HEK293T (cell line): ENCODE measurements around the gene SETD5.

Experiments
- CTCF ChIA-PET: fragments of 350-600 bp; formaldehyde crosslinking; extraction: SDS; loops from one replicate; lab custom pipeline; 2021; ENCODE audit warnings: antibody characterized with exemption, inconsistent platforms; lab: Yijun Ruan, JAX
- POLR2A ChIA-PET: fragments of 350-600 bp; formaldehyde crosslinking; extraction: SDS; loops from one replicate; lab custom pipeline; 2020; ENCODE audit warnings: antibody characterized with exemption, inconsistent platforms; lab: Yijun Ruan, JAX
- DNase-seq: peaks from one replicate; pipeline ENCODE4 v3.0.0; 2012; ENCODE audit warnings: mixed read lengths; ENCODE audit errors: extremely low spot score
- ARNT ChIP-seq: fragments of 450-650 bp; IDR thresholded peaks from 2 replicates; pipeline ENCODE4 v1.6.1; 2017; ENCODE audit warnings: mild to moderate bottlenecking
- BHLHE40 ChIP-seq: fragments of 450-650 bp; IDR thresholded peaks from 2 replicates; pipeline ENCODE4 v1.6.1; 2016; ENCODE audit warnings: mild to moderate bottlenecking, moderate library complexity, borderline replicate concordance
- CTBP1 ChIP-seq: fragments of 450-650 bp; IDR thresholded peaks from 2 replicates; pipeline ENCODE4 v1.6.1; 2016; ENCODE audit warnings: borderline replicate concordance
- ELF4 ChIP-seq: fragments of 450-650 bp; IDR thresholded peaks from 2 replicates; pipeline ENCODE4 v1.6.1; 2017; ENCODE audit warnings: antibody characterized with exemption
- FOXA1 ChIP-seq: fragments of 450-650 bp; IDR thresholded peaks from 2 replicates; pipeline ENCODE4 v1.6.1; 2016; ENCODE audit warnings: mild to moderate bottlenecking
- FOXK2 ChIP-seq: fragments of 450-650 bp; IDR thresholded peaks from 2 replicates; pipeline ENCODE4 v1.6.1; 2016; ENCODE audit warnings: mild to moderate bottlenecking
- FOXM1 ChIP-seq: fragments of 450-650 bp; IDR thresholded peaks from 2 replicates; pipeline ENCODE4 v1.6.1; 2017; ENCODE audit warnings: mild to moderate bottlenecking, borderline replicate concordance
- HDGF ChIP-seq: fragments of 450-650 bp; IDR thresholded peaks from 2 replicates; pipeline ENCODE4 v1.6.1; 2017; ENCODE audit warnings: antibody characterized with exemption, borderline replicate concordance
- L3MBTL2 ChIP-seq: fragments of 450-650 bp; conservative IDR thresholded peaks from 2 replicates; pipeline ENCODE4 v1.6.1; 2016; ENCODE audit warnings: mild to moderate bottlenecking
- LEF1 ChIP-seq: fragments of 450-650 bp; IDR thresholded peaks from 2 replicates; pipeline ENCODE4 v1.6.1; 2017; ENCODE audit warnings: mild to moderate bottlenecking, borderline replicate concordance
- NFRKB ChIP-seq: fragments of 450-650 bp; IDR thresholded peaks from 2 replicates; pipeline ENCODE4 v1.6.1; 2016; ENCODE audit warnings: mild to moderate bottlenecking, moderate library complexity
- PKNOX1 ChIP-seq: fragments of 450-650 bp; IDR thresholded peaks from 2 replicates; pipeline ENCODE4 v1.6.1; 2016
- SP1 ChIP-seq: fragments of 450-650 bp; IDR thresholded peaks from 2 replicates; pipeline ENCODE4 v1.6.1; 2017
- SUZ12 ChIP-seq: fragments of 450-650 bp; IDR thresholded peaks from 2 replicates; pipeline ENCODE4 v1.6.1; 2016; ENCODE audit warnings: mild to moderate bottlenecking
- TARDBP ChIP-seq: fragments of 450-650 bp; IDR thresholded peaks from 2 replicates; pipeline ENCODE4 v1.6.1; 2016
- ZNF384 ChIP-seq: fragments of 450-650 bp; IDR thresholded peaks from 2 replicates; pipeline ENCODE4 v1.6.1; 2016

Gene SETD5

GRCh38 chr3:9380014-9380413 lies 17.4 kb upstream of the SETD5 start:
- TF ChIP-seq FOXK2 (no peak), BHLHE40 (no peak), ZNF384 (no peak), NFRKB (no peak), ARNT (no peak), TARDBP (no peak), ELF4 (no peak)
- ChIA-PET CTCF (no interaction called here), POLR2A (interaction anchor here (3.8 kb wide), 1 partner anchor 17 kb away, joined by 25 read pairs; the partner anchor contains the start of gene THUMPD3)
- DNase-seq = no peak

DNA sequence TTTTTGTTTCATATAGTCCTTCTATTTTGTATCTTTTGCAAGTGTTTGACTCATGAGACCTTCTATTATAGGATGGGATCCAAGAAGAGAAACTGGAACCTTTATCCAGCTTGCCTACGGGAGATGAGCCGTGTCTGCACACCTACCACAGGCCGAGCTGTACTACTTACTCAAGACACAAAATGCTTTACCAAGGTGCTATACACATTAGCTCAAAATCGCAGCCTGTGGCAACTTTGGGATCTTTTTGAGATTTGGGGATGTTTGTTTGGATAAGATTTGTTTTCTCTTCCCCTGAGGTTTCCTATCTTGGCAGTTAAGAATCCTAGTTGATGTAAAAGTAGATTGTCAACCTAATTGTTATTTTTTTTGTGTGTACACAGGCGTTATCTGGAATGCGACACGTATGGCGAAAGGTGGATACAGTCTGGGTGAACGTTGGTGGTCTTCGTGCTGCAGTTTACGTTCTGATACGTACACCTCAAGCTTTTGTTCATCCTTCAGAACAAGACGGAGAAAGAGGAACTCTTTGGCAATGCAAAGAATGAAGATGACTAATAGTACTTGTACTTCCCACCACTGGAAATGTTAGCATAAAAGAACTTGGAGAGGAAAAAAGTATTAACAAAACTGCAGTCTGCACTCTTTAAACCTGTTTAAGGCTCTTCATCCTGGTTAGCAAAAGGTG lies 13.1 kb upstream of the SETD5 start:
- ChIA-PET POLR2A (interaction anchor here (0.7 to 3.6 kb wide), 3 partner anchors 12 to 39 kb away, joined by 3 to 21 read pairs (median 20); partner anchors contain the start of genes SETD5 and THUMPD3), CTCF (interaction anchor here (0.6 kb wide), 1 partner anchor 21 kb away, joined by 3 read pairs; the partner anchor contains the start of gene THUMPD3)
- no peak for DNase-seq
- no peak for TF ChIP-seq BHLHE40
- TF ChIP-seq HDGF = no peak
- no peak for TF ChIP-seq LEF1
- TF ChIP-seq ARNT = no peak
- TF ChIP-seq SUZ12 = no peak
- TF ChIP-seq ZNF384 = no peak
- no peak for TF ChIP-seq L3MBTL2
- TF ChIP-seq FOXK2 = no peak
- TF ChIP-seq ELF4 = no peak
- no peak for TF ChIP-seq TARDBP
- TF ChIP-seq SP1 = no peak
- TF ChIP-seq FOXM1 = no peak
- TF ChIP-seq CTBP1 = no peak
- no peak for TF ChIP-seq NFRKB
- no peak for TF ChIP-seq FOXA1
- no peak for TF ChIP-seq PKNOX1

DNA sequence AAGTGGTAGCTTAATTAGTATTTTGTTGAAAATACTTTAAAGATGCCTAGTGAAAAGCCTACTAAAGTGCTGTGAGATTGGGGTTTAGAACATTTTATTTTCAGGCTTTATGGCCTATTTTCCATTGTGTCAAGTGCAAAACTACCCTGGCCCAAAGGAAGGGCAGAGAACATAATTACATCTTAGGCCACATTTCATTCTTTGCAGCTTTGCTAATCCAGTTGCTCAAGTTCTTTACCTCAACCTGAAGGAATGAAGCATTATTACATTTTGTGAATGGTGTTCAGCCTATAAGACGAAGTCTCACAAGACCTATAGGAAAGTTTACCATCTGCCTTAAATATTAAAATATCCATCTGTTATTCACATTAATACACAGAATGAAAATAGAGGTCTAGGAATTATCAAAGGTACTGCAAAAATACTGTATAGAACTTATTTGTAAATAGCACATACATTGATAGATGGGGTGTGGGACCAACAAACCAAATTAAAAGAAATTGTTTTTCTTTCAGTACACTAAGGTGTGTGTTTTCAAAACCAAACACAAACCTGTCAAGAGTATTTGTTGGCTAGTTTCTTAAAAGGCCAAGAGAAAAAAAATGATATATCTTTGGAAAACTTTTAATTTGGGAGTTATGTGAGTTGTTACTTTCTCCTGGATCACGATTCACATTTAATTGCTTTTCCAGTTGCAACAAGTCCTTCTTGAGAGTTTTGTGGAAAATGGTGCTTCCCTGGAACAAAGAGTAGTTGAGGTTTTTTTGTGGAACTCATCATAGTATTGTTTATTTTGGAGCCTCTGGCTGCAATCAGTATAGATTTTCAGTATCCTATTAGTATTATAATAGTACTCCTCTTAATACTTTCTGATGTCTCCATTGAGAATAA lies 12.0 kb upstream of the SETD5 start:
- ChIA-PET CTCF (no interaction called here), POLR2A (interaction anchor here (1.0 to 3.6 kb wide), 4 partner anchors 11 to 23 kb away, joined by 3 to 21 read pairs (median 14); partner anchors contain the start of genes SETD5 and THUMPD3)
- no peak for TF ChIP-seq FOXK2
- no peak for TF ChIP-seq ELF4
- no peak for TF ChIP-seq NFRKB
- TF ChIP-seq ZNF384 = no peak
- TF ChIP-seq SP1 = no peak
- no peak for TF ChIP-seq CTBP1
- DNase-seq = no peak

- POLR2A ChIA-PET = interaction anchor here (1.0 to 1.2 kb wide), 2 partner anchors 10 to 23 kb away, joined by 3 to 7 read pairs; partner anchors contain the start of gene THUMPD3
- no peak for DNase-seq
- CTCF ChIA-PET = no interaction called here
- TF ChIP-seq PKNOX1 (no peak), HDGF (no peak), LEF1 (no peak)
Observed at GRCh38 chr3:9386078-9386459, 11.3 kb upstream of the SETD5 start.

- TF ChIP-seq FOXK2 = no peak
- no peak for TF ChIP-seq FOXM1
- no peak for TF ChIP-seq SP1
- no peak for TF ChIP-seq PKNOX1
- no peak for TF ChIP-seq L3MBTL2
- TF ChIP-seq BHLHE40 = no peak
- no peak for TF ChIP-seq CTBP1
- TF ChIP-seq ARNT = no peak
- TF ChIP-seq NFRKB = no peak
- no peak for TF ChIP-seq ZNF384
- DNase-seq = no peak
- POLR2A ChIA-PET = interaction anchor here (1.0 to 1.2 kb wide), 2 partner anchors 10 to 24 kb away, joined by 3 to 7 read pairs; partner anchors contain the start of gene THUMPD3
- CTCF ChIA-PET = no interaction called here
Observed at GRCh38 chr3:9386501-9387321, 10.7 kb upstream of the SETD5 start.

DNA sequence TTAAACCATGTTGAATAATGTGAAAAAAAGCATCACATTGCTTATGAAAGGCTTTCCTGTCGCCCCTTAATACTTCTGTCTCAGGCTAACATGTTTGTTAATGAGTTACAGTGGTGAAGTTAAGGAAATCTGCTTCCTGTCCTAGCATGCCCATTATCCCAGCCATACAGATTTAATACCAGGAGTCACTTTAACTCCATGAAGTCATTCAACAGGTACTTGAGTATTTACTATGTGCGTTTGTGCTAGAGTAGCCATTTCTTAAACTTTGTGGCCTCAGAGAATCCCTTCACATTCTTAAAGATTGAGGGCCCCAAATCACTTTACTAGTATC lies 10.1 kb upstream of the SETD5 start:
- no peak for DNase-seq
- CTCF ChIA-PET = no interaction called here
- TF ChIP-seq NFRKB = no peak
- no peak for TF ChIP-seq SUZ12
- TF ChIP-seq HDGF = no peak
- TF ChIP-seq CTBP1 = no peak
- TF ChIP-seq SP1 = no peak
- POLR2A ChIA-PET = no interaction called here
